GM21529 (cell line): Measurements from ENCODE around the gene DLG2.

Source experiments
- ATAC-seq: cut with Tn5 transposase; IDR thresholded peaks from one replicate; pipeline ENCODE4 v1.9.1; 2021; ENCODE audit not compliant: unreplicated experiment

The DLG2 gene

GRCh38 chr11:84924154-84924692 is 702.9 kb downstream of the DLG2 start:
- ATAC-seq: no peak

- no peak for ATAC-seq
Observed at GRCh38 chr11:84923489-84923888, 703.7 kb downstream of the DLG2 start.

GRCh38 chr11:84922836-84923235 is 704.3 kb downstream of the DLG2 start:
- ATAC-seq: no peak

GRCh38 chr11:84922212-84922805 is 704.8 kb downstream of the DLG2 start:
- ATAC-seq: no peak

- ATAC-seq: no peak
Observed at GRCh38 chr11:84914511-84914910, 712.6 kb downstream of the DLG2 start.

GRCh38 chr11:84909740-84910139 is 717.4 kb downstream of the DLG2 start:
- no peak for ATAC-seq

- no peak for ATAC-seq
Observed at GRCh38 chr11:84906995-84907394, 720.1 kb downstream of the DLG2 start.

- ATAC-seq: no peak
Observed at GRCh38 chr11:84905411-84905810, 721.7 kb downstream of the DLG2 start.

- ATAC-seq: no peak
Observed at GRCh38 chr11:84902445-84902844, 724.7 kb downstream of the DLG2 start.

GRCh38 chr11:84901991-84902390 is 725.2 kb downstream of the DLG2 start:
- no peak for ATAC-seq

GRCh38 chr11:84899740-84900139 is 727.4 kb downstream of the DLG2 start:
- ATAC-seq: peak; percentile 57

GRCh38 chr11:84899134-84899533 is 728.0 kb downstream of the DLG2 start:
- no peak for ATAC-seq

GRCh38 chr11:84894666-84895065 is 732.5 kb downstream of the DLG2 start:
- no peak for ATAC-seq

- no peak for ATAC-seq
Observed at GRCh38 chr11:84890676-84891075, 736.5 kb downstream of the DLG2 start.

GRCh38 chr11:84889556-84889955 is 737.6 kb downstream of the DLG2 start:
- ATAC-seq: no peak

- no peak for ATAC-seq
Observed at GRCh38 chr11:84887055-84887629, 740.0 kb downstream of the DLG2 start.

GRCh38 chr11:84886344-84886743 is 740.8 kb downstream of the DLG2 start:
- no peak for ATAC-seq

- ATAC-seq: no peak
Observed at GRCh38 chr11:84884836-84885235, 742.3 kb downstream of the DLG2 start.

- no peak for ATAC-seq
Observed at GRCh38 chr11:84882056-84882455, 745.1 kb downstream of the DLG2 start.

- no peak for ATAC-seq
Observed at GRCh38 chr11:84871116-84871515, 756.0 kb downstream of the DLG2 start.

- ATAC-seq: no peak
Observed at GRCh38 chr11:84870486-84870885, 756.7 kb downstream of the DLG2 start.

- no peak for ATAC-seq
Observed at GRCh38 chr11:84866922-84867321, 760.2 kb downstream of the DLG2 start.
